Right renal cortex interstitium (tissue), 3 donors: Measurements from ENCODE around the gene CLN6. TPM values are rescaled to one million over a fixed set of nuclear protein-coding genes. Genes with fewer than 3 reads are reported as not detected.
"Not testable (repeated sequence)": the region's sequence is repeated elsewhere in the genome, so short reads cannot be mapped to it uniquely, and the experiment has no call there.

Experiments
- DNase-seq, 3 donors: peaks; one replicate each; pipeline ENCODE4 v3.0.0-alpha.2; 2013; ENCODE audit warnings: low read depth in 3 of 3, low spot score in 2 of 3
- polyA plus RNA-seq, 3 donors: library from polyadenylated mRNA; unstranded; fragments of 120-200 nt; gene quantifications; one replicate each; pipeline ENCODE4 v1.2.1, GENCODE V29; 2013; ENCODE audit not compliant: insufficient read length in 3 of 3

CLN6 gene
- polyA plus RNA-seq, 3 donors: 32.8 to 37.1 (median 33.6) TPM

GRCh38 chr15:68256675-68257450 lies 27.3 kb upstream of the CLN6 start:
- DNase-seq: peak in 2 of 3 donors; percentile 72 to 74

GRCh38 chr15:68252925-68253534 lies 23.5 kb upstream of the CLN6 start:
- DNase-seq: peak in 1 of 3 donors; percentile 67

GRCh38 chr15:68249058-68249713 lies 19.7 kb upstream of the CLN6 start:
- no peak for DNase-seq

DNA sequence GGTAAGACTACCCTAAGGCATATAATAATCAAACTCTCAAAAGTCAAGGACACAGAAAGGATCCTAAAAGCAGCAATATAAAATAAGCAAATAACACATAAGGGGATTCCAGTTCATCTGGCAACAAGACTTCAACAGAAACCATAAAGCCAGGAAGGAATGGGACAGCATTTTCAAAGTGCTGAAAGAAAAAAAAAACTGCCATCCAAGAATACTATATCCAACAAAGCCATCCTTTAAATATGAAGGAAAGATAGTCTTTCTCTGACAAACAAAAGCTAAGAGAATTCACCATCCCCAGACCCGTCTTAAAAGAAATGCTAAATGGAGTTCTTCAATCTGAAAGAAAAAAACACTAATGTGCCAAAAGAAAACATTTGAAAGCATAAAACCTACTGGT lies 14.7 kb upstream of the CLN6 start:
- no peak for DNase-seq

GRCh38 chr15:68241088-68241935 lies 11.8 kb upstream of the CLN6 start:
- DNase-seq: no peak

GRCh38 chr15:68239025-68239424 lies 9.5 kb upstream of the CLN6 start:
- no peak for DNase-seq

- no peak for DNase-seq
These were observed 5.5 kb upstream of the CLN6 start for GRCh38 chr15:68235022-68235421.

DNA sequence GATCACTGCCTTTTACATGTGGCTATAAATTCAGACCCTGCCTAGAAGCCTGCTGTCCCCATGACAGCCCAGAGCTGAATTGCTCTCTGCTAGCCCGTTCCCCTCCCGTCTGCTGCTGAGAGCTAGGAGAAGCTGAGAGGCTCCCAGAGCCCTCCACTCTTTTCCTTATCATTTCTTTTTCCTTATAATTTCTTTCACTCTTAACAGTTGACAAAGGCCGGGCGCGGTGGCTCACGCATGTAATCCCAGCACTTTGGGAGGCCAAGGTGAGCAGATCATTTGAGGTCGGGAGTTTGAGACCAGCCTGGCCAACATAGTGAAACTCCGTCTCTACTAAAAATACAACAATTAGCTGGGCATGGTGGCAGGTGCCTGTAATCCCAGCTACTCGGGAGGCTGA lies 5.0 kb upstream of the CLN6 start:
- not testable (repeated sequence) for DNase-seq

DNA sequence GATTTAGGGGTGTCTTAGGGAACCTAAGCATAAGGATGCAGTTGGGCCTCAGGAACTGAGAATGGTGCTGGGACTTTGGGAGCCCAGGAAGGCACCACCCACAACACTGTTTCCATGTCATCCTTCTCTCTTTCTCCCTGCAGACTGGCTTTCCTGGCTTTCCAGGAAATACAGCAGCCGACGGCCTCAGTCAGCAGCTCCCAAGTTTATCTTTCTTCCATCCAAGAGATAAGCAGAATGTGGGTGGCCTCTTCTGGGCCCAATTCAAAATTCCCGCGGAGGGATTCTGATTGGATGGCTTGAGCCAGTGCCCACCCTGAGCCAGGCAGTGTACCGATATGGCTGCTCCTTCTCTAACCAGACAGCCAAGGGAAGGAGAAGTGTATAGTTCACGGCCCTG lies 4.5 kb upstream of the CLN6 start:
- no peak for DNase-seq

DNA sequence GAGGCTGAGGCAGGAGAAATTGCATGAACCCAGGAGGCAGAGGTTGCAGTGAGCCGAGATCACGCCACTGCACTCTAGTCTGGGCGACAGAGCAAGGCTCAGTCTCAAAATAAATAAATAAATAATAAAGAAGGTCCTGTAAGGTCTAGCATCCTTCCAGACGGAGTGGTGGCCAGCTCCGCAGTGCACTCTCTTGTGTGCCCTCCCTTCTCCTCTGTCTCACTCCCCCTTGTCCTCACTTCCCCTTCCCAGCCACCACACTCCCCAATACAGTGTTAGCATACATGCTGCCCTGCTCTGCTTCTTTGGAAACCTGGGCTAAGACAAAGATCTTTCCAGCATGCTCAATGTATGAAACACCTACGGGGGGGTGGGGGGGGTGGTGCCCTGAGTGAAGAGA lies 3.4 kb upstream of the CLN6 start:
- no peak for DNase-seq

- DNase-seq: no peak
These were observed 2.9 kb upstream of the CLN6 start for GRCh38 chr15:68232449-68232848.

DNA sequence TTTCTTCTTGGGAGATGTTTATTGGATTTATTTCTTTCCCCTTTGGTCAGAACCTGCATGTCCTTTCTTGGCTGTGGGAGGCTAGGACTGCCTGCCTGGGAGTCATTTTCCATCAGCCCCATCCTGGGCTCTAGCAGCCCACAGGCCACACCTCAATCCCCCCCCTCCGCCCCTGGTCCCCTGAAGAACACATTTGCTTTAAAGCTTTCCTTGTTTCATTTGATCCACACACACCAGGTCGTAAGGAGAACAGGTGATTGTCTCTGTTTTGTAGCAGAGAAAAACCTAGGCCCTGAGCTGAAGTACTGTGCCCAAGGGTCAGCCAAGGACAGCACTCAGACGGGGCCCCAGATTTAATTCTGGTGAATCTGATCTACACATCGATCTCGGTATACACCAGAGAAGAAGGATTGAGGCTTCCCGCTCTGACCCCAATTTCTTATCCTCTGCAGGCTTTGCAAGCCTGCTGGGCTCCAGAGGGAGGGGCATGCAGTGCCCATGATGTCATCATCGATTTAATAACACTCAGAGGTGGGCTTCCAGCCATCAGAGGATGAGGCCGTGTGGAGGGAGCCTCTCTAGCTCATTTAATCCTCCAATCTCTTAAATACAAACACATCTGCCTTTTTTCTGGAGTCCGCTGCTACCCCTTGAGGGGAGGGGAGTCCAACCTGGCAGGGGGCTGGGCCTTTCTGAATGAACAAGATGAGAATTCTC lies 1.7 kb upstream of the CLN6 start:
- DNase-seq: no peak

DNA sequence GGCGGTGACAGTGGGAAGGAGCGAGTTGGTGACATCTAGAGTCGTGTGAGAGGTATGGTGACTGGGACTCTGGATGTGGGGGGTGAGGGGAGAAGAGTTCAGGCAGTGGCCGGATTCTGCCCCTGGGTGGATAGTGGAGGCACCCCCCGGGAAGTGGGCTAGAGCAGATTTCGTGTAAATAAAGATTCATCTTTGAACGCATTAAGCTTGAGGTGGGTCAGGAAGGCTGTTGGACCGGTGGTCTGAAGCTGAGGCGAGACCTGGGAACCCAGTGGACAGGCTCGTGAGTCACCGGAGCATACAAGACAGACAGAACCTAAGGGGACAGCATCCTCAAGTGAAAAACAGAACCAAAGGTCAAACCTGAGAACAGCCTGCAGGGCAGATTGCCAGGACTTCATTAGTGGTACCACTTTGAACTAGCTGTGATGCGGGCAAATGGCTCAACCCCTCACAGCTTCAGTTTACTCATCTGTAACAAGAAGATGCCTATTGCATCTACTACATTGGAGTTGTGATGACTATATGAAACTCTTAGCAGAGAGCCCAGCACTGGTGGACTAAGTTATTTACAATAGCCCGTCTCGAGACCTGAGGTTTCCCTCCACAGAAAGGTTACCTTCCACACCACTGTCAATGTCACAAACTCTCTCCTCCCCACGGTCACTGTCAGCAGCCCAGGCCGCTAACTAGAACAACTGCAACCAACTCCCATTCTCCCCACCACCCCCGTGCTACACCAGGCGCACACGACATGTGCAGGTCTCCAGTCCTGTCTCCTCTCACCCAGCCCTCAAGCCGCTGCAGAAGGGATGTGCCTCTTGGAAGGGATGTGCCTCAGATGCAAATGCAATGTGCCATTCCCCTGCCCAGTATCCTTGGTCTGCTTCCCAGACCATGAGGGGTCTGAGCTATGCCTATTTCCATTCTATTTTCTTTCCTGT lies 901 bp upstream of the CLN6 start:
- DNase-seq: no peak

- no peak for DNase-seq
These were observed 550 bp downstream of the CLN6 start for GRCh38 chr15:68228971-68229385.

- no peak for DNase-seq
These were observed 1.2 kb downstream of the CLN6 start for GRCh38 chr15:68228143-68228970.

DNA sequence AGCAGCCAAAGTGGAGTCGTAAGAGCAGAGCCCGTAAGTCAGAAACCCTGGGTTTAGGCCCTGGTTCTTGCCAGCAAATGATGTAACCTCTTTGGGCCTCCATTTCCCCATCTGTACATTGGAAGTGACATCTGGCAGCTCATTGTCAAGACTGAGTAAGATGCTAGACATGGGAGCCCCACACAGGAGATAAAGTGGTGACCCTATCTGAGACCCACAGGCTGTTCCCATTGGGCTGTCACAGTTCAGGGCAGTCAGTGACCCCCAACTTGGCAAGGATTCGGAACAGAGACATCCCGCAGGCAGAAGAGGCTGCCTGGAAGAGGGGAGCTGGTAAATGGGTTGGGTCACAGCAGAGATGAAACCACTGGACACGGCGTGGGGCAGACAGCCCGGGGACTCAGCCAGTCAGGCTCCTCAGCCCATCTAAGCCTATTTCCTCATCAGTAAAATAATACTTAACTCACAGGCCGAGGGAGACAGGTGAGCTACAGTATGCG lies 1.8 kb downstream of the CLN6 start:
- no peak for DNase-seq

GRCh38 chr15:68225442-68225841 lies 4.1 kb downstream of the CLN6 start:
- not testable (repeated sequence) for DNase-seq
